GM06990 (cell line): Measurements from ENCODE around the gene CAMTA1.

Experiments used
- DNase-seq: peaks from one replicate; pipeline ENCODE4 v3.0.0-alpha.2; 2011; ENCODE audit not compliant: insufficient read length; ENCODE audit errors: extremely low read depth
- H3K27me3 ChIP-seq: replicated peaks from 2 replicates; pipeline ENCODE4 v1.6.0; 2011; ENCODE audit warnings: low read length; ENCODE audit not compliant: control insufficient read depth, insufficient read depth
- H3K36me3 ChIP-seq: 2 replicates; pipeline ENCODE4 v1.5.1; 2011; ENCODE audit warnings: low read length; ENCODE audit not compliant: control insufficient read depth, insufficient read depth
- H3K4me3 ChIP-seq: replicated peaks from 2 replicates; pipeline ENCODE4 v1.5.1; 2011; ENCODE audit warnings: low read depth, mild to moderate bottlenecking, control low read depth, low read length
- CTCF ChIP-seq: IDR thresholded peaks from 2 replicates; pipeline ENCODE4 v1.5.1; 2011; ENCODE audit warnings: low read length, control low read depth, mild to moderate bottlenecking, inconsistent platforms; ENCODE audit not compliant: insufficient read depth, poor library complexity, severe bottlenecking

CAMTA1 gene

GRCh38 chr1:6907201-6907600, 121.9 kb downstream of the CAMTA1 start:
- H3K27me3 ChIP-seq: no peaks in the 10 kb centered on the region
- no peaks in the 10 kb centered on the region for H3K36me3 ChIP-seq
- TF ChIP-seq CTCF: no peak
- DNase-seq: no peak
- H3K4me3 ChIP-seq: no peak overlapping the region

GRCh38 chr1:6907676-6908434, 122.6 kb downstream of the CAMTA1 start:
- no peak for TF ChIP-seq CTCF
- no peak overlapping the region for H3K4me3 ChIP-seq
- no peaks in the 10 kb centered on the region for H3K36me3 ChIP-seq
- no peaks in the 10 kb centered on the region for H3K27me3 ChIP-seq
- DNase-seq: no peak

GRCh38 chr1:6909401-6909800, 124.1 kb downstream of the CAMTA1 start:
- no peak for TF ChIP-seq CTCF
- DNase-seq: no peak
- Histone ChIP-seq H3K27me3 (no peaks in the 10 kb centered on the region), H3K4me3 (no peak overlapping the region), H3K36me3 (no peaks in the 10 kb centered on the region)

DNA sequence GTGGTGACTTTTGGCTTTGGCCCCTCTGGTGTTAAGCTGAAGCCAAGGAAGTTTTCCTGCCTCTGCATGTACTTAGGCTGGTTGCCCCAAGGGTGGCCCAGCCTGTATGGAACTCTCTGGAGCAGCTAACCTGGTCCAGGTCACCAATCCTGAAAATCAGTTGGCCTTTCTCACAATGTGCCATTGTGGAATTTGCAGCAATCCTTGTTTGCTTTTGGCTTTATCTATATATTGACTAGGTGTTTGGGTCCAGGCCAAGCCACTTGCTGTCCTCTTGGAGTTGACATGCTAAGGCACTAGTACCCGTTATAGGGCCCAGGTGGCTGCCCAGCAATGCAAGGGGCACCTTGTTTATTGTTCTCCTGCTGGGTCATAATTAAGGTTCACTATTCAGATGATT, 124.6 kb downstream of the CAMTA1 start:
- no peak for DNase-seq
- no peaks in the 10 kb centered on the region for H3K27me3 ChIP-seq
- no peaks in the 10 kb centered on the region for H3K36me3 ChIP-seq
- TF ChIP-seq CTCF: no peak
- H3K4me3 ChIP-seq: no peak overlapping the region

DNA sequence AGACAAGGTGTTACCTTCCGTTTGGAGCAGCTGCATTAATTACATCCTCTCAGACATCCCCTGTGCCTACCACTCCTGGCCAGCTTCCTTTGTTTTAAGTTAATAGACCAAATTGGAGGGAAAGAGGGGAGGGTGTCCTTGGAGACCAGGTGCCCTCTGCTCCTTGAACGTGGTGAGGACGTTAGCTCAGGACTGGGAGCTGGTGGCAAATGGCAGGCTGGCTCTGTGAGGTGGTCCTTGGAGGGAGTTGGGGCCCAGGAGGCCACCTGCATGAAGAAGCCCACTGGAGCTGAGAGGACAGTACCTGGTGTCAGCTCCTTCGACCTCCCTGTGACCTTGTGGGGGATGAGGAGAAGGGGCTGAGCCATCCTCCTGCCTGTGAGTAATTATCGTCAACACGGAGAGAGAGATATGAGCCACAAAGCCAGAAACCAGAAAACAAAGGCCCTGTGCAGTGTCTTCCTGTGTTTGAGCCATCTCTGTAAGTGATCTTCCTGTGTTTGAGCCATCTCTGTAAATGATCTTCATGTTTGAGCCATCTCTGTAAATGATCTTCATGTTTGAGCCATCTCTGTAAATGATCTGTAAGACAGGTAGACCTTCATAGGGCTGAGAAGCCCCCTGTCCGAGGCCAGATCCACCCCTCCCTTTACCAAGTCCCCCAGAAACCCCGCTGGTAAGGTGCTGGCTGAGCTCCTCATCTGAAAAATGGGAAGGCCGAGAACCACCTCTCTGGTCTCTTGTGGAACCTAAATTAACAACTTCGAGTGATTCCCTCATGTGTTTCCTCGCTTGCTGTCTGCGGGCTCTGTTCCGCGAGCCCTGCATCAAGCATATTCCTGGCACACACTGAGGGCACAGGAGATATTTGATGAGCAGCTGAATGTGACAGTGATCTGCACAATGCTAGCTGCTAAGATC, 126.0 kb downstream of the CAMTA1 start:
- H3K4me3 ChIP-seq: no peak overlapping the region
- TF ChIP-seq CTCF: no peak
- H3K36me3 ChIP-seq: no peaks in the 10 kb centered on the region
- DNase-seq: no peak
- no peaks in the 10 kb centered on the region for H3K27me3 ChIP-seq
